CD4-positive, alpha-beta T cell treated with Interferon gamma for 1 hour (primary cell): ENCODE measurements around the gene EPHA10.
"Not testable (repeated sequence)": the region's sequence is repeated elsewhere in the genome, so short reads cannot be mapped to it uniquely, and the experiment has no call there.

Source experiments
- DNase-seq: peaks from one replicate; pipeline ENCODE4 v3.0.0-alpha.2; 2020

Gene EPHA10

GRCh38 chr1:37767488-37767887 lies 2.6 kb upstream of the EPHA10 start:
- DNase-seq, result no peak

GRCh38 chr1:37765916-37766664 lies 1.2 kb upstream of the EPHA10 start:
- DNase-seq, result no peak

DNA sequence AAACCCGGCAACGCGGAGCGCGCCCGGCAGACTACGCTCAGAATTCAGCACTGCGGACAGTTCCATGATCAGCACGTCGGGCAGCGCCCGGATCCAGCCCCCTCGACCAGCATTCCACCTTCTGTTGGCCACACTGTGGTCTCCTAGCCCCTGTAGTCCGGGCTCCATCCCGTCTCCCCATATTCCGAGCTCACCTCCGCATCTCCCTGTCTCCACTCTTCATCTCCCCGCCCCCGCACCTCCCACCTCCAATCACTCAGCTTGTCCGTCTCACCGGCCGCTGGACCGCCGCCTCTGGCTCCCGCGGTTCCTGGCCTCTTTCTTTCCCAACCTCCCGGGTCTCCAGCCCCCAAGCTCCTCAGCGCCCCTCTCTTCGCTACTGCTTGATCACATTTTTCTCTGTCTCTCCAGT lies 500 bp downstream of the EPHA10 start:
- DNase-seq, result no peak

- no peak for DNase-seq
Observed at GRCh38 chr1:37763791-37764413, 1.0 kb downstream of the EPHA10 start.

DNA sequence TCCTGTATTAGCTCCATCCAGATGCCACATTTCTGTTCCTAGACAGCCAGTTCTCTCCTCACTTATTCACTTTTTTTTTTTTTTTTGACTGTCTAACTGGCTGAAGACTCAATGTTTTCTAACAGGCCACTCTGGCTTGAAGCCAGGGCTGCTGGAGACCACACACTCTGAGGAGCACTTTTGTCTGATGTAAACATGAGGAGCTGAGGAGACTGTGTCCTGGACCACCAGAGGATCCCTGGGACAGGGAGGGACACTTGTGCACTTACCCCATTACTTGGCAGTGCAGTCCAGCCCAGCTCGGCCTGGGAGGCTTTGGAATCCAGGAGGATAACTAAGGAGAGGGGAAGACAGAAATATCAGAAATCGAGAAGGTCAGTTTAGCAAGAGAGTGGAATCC lies 2.4 kb downstream of the EPHA10 start:
- no peak for DNase-seq

DNA sequence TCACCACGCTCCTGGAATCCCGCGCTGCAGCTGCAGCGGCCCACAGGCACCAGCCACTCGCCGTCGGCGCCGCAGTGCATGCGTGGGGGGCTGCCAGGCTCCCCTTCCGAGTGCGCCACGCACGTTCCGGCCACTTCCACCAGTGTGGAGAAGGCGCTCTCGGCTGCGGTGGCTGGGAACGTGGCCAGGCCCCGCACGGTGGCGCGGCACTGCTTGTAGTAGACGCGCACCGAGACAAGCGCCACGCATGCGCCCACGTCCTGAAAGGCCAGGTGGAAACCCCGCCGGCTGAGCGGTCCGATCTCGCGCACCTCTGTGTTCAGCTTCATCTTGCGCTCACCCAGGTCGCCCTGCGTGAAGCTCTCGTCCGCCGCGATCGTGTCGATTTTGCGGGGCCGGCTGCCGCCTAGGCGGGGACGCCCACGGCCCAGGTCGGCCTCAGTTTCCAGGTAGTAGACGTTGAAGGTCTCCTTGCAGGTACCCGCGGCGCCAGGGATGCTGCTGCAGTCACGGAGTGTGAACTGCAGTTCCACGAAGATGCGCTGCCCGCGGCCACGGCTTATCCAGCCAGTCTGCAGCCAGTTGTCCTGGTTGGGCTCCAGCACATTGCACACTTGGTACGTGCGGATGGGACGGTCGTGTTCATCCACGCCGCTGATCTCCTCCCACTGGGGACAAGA lies 3.4 kb downstream of the EPHA10 start:
- DNase-seq, result no peak

DNA sequence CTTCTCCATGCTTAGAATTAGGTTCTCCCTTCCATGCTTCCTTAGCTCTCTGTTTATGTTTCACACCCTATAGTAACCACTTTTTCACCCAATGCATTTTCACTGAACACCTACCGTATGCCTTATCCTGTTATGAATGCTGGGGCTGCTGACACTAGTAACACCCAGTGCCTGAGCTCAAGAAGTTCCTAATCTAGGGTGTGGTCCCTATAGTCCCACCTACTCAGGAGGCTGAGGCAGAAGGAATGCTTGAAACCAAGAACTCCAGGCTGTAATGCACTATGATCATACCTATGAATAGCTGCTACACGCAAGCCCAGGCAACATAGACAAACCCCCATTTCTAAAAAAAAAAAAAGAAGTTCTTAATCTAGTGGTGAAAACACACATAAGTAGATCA lies 5.5 kb downstream of the EPHA10 start:
- DNase-seq, result no peak

- DNase-seq, result no peak
Observed at GRCh38 chr1:37755951-37756560, 8.9 kb downstream of the EPHA10 start.

DNA sequence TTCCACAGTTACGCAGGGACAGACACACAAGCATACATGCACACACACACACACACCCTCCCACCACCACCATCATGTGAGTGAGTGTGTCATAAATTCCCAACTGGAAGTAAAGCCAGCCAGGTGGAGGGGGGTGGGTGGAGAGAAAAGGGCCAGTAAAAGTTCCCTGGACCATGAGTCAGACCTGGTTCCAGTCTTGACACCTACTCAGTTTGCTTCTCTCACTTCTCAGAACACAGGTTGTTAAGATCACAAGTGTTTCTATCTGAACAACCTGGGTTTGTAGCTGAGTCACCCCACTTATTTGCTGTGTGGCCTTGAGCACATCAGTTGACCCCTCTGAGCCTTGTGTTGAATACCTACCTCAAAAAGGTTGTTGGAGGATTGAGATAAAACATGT lies 9.6 kb downstream of the EPHA10 start:
- no peak for DNase-seq

- DNase-seq, result no peak
Observed at GRCh38 chr1:37753473-37754321, 11.2 kb downstream of the EPHA10 start.

DNA sequence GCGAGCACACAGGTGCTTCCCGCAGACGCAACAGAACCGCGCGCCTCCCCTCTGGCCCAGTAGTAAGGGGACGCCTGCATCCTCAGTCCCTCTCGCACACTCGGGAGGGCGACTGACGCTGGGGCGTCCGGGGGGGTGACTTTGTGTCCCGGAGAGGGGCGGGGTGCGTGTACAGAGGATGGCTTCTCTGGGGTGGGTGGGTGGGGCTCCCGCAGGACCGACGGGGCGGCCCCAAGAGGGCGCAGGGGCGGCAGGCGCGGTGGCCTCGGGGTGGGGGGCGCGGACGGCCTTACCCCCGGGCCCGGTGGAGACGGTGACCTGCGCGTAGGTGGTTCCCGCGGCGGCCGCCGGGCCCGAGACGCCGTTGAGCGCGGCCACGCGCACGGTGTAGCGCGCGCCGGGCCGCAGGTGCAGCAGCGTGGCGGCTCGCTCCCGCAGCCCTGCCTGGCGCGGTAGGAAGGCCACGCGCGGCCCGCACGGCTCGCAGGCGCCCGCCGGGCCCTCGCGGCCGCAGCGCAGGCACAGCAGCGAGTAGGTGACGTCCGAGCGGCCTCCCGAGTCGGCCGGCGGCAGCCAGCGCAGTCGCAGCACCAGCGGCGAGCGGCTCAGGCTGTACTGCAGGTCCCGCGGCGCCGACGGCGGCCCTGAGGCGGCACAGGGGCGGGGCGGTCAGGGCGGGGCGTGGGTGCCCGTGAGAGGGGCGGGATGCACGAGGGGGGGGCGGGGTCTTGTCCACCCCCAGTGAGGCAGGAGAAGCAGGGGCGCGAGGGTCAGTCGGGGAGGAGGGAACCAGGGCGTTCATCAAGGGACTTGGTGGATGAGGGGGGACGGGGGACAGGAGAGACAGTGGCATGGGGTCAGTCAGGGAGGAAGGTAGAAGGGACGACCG lies 12.1 kb downstream of the EPHA10 start:
- DNase-seq, result no peak

- DNase-seq, result no peak
Observed at GRCh38 chr1:37752213-37752582, 12.7 kb downstream of the EPHA10 start.

GRCh38 chr1:37748565-37748964 lies 16.4 kb downstream of the EPHA10 start:
- DNase-seq, result no peak

- no peak for DNase-seq
Observed at GRCh38 chr1:37746806-37747205, 18.1 kb downstream of the EPHA10 start.

DNA sequence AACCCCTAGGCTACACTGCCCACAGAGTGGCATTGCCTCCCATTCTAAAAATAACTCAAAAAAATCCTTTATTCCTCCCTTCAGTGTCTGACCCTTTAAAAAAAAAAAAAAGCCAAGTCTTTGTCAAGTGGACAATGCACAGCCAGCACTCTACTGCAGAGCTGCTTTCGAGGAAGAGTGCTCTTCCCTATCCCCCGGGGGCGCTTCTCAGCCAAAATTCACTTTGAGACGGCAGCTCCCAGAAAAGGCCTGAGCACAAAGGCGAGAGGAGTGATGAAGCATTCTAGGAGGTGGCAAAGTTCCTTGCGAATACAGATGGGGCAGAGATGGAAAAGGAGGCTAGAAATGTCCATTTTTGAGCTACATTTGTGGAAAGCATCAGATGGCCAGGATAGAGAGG lies 23.3 kb downstream of the EPHA10 start:
- DNase-seq, result no peak

DNA sequence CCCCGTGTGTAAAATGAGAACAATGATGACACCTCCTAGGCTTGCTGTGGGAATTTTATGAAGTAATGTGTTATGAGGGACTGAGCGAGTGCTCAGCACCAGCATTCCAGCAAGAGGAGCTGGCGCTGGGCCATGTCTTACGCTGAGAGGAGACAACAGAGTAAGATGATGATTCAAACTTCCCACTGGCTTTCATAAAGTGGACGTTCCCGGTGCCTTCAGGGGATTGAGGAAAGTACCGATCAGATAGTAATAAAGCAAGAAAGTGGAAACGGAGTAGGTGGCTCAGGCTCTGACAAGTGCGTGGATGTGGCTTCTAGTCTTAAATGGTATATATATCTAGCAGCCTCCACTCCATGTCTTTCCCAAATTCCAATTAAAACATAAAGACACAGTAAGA lies 23.8 kb downstream of the EPHA10 start:
- DNase-seq, result no peak

DNA sequence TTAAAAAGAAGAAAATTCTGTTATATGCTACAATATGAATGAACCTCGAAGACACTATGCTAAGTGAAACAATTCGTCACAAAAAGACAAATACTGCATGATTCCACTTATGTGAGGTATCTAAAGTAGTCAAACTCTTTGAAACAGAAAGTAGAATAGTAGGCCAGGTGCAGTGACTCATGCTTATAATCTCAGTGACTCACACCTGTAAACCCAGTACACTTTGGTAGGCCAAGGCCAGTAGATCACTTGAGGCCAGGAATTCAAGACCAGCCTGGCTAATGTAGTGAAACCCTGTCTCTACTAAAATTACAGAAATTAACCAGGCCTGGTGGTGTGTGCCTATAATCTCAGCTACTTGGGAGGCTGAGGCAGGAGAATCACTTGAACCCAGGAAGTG lies 25.7 kb downstream of the EPHA10 start:
- no peak for DNase-seq

GRCh38 chr1:37738619-37739018 lies 26.3 kb downstream of the EPHA10 start:
- not testable (repeated sequence) for DNase-seq

DNA sequence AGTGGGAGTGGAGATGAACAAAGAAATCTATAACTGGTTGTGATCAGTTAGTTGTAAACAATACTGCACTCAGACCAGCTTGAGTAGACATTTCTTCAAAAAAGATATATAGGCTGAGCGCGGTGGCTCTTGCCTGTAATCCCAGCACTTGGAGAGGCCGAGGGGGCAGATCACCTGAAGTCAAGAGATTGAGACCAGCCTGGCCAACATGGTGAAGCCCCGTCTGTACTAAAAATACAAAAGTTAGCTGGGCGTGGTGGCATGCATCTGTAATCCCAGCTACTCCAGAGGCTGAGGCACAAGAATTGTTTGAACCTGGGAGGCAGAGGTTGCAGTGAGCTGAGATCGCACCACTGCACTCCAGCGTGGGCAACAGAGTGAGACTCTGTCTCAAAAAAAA lies 26.9 kb downstream of the EPHA10 start:
- DNase-seq, result not testable (repeated sequence)

GRCh38 chr1:37734629-37735591 lies 30.0 kb downstream of the EPHA10 start:
- DNase-seq, result no peak
